Activated CD8-positive, alpha-beta T cell treated with anti-CD3 and anti-CD28 coated beads, Interleukin-2, amount 10 ng/mL, durations not matched to agents 7 days and 5 days (primary cell): Measurements from ENCODE around the gene LDLRAP1. TPM values are rescaled to one million over a fixed set of nuclear protein-coding genes. Genes with fewer than 3 reads are reported as not detected.

ENCODE experiments used
- ATAC-seq: fragments of 150-1000 bp; cut with Tn5 transposase; one replicate; pipeline ENCODE4 v1.10.0; 2021; ENCODE audit warnings: moderate library complexity
- CTCF ChIA-PET: fragments of 350-600 bp; sonication (Branson Sonifier 250); formaldehyde crosslinking; loops from one replicate; lab custom pipeline; 2021; ENCODE audit warnings: antibody characterized with exemption; lab: Charles Lee
- POLR2A ChIA-PET: fragments of 350-600 bp; sonication (Branson Sonifier 250); formaldehyde crosslinking; loops from one replicate; lab custom pipeline; 2021; ENCODE audit warnings: antibody characterized with exemption; lab: Charles Lee
- DNase-seq: peaks from one replicate; pipeline ENCODE4 v3.0.0-alpha.2; 2020
- H3K27ac Mint-ChIP-seq: one replicate; pipeline ENCODE4 v1.8.0; 2021; ENCODE audit warnings: mild to moderate bottlenecking, mixed read lengths
- H3K27me3 Mint-ChIP-seq: one replicate; pipeline ENCODE4 v1.8.0; 2021; ENCODE audit warnings: low read depth, mixed read lengths
- H3K36me3 Mint-ChIP-seq: one replicate; pipeline ENCODE4 v1.8.0; 2021; ENCODE audit warnings: low read depth, mixed read lengths
- H3K4me1 Mint-ChIP-seq: one replicate; pipeline ENCODE4 v1.8.0; 2021; ENCODE audit warnings: low read depth, mixed read lengths
- H3K4me3 Mint-ChIP-seq: one replicate; pipeline ENCODE4 v1.8.0; 2021; ENCODE audit warnings: mild to moderate bottlenecking, mixed read lengths
- H3K9me3 Mint-ChIP-seq: one replicate; pipeline ENCODE4 v1.8.0; 2022; ENCODE audit warnings: mixed read lengths; ENCODE audit not compliant: insufficient read depth
- total RNA-seq, 2 experiments: library from RNA; stranded (reverse); gene quantifications; one replicate each; pipeline ENCODE4 v1.2.3, GENCODE V29; 2021

Gene LDLRAP1
- total RNA-seq, 2 experiments from 2014 or later = 30.7 to 31.3 TPM

DNA sequence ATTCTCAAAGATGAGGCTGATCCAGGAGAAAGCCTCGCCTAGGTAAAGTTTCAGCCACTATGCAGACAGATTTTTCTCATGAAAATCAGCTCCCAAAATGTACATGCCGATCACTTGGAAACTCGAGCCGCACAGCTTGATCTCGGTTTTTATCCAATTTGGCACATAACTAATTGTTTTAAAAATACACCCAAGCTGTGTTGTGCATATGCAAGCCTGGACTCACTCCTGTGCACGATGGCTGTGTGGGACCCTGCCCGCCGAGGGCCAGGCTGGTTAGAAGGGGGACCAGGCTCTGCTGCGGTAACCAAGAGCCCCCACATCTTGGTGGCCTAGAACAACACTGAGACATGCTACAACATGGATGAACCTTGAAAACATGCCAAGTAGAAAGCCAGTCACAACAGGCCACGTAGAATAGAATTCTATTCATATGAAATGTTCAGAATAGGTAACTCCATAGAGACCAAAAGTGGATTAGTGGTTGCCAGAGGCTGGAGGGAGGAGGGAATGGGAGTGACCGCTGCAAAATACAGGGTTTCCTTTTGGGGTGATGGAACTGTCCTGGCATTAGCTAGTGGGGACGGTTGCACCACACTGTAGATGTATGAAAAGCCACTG, 16.1 kb upstream of the LDLRAP1 start:
- H3K27me3 Mint-ChIP-seq = no peaks in the 10 kb centered on the region
- no peak overlapping the region for H3K27ac Mint-ChIP-seq
- DNase-seq = no peak
- H3K4me3 Mint-ChIP-seq = no peak overlapping the region
- CTCF ChIA-PET = interaction anchor here (1.3 to 1.6 kb wide), 2 partner anchors 38 to 282 kb away, joined by 3 to 4 read pairs; no protein-coding TSS in a partner anchor
- POLR2A ChIA-PET = no interaction called here
- H3K4me1 Mint-ChIP-seq = peaks cover 3% of the 10 kb centered on the region
- peaks cover 6% of the 10 kb centered on the region for H3K9me3 Mint-ChIP-seq
- no peaks in the 10 kb centered on the region for H3K36me3 Mint-ChIP-seq
- no peak for ATAC-seq

GRCh38 chr1:25527946-25528595, 15.3 kb upstream of the LDLRAP1 start:
- CTCF ChIA-PET = no interaction called here
- POLR2A ChIA-PET = no interaction called here

DNA sequence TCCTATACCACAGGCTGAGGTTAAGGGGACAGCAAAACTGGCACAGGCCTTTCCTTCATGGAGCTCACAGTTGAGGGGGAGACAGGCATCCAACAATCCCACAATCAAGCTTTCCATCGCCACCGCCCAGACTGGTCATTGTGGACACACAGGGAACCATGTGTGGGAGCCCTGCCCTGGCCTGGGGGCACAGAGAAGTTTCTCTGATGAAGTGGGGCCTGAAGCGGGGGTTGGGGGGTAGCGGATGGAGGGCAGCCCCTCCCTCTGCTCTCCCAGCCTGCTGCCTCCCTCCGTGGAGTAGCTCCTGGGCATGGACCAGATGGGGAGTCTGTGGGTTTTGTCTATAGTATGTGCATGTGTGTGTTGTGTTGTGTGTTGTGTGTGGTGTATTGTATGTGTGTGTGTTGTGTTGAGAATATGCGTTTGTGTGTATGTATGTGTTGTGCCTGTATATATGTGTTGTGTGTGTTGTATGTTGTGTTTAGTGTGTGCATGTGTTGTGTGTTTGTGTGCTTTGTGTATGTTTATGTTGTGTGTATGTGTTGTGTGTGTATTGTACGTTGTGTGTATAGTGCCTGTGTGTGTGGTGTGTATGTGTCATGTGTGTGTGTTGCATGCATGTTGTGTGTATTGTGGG, 14.4 kb upstream of the LDLRAP1 start:
- Mint-ChIP-seq H3K4me1 (peaks cover 3% of the 10 kb centered on the region), H3K27me3 (no peaks in the 10 kb centered on the region), H3K27ac (no peak overlapping the region), H3K36me3 (no peaks in the 10 kb centered on the region), H3K4me3 (no peak overlapping the region), H3K9me3 (peaks cover 6% of the 10 kb centered on the region)
- POLR2A ChIA-PET = no interaction called here
- CTCF ChIA-PET = no interaction called here
- ATAC-seq = no peak
- DNase-seq = no peak

More at GRCh38 chr1:25527946-25528595, 15.3 kb upstream of the LDLRAP1 start:
- DNase-seq = no peak
- Mint-ChIP-seq H3K36me3 (no peaks in the 10 kb centered on the region), H3K9me3 (peaks cover 6% of the 10 kb centered on the region), H3K4me1 (peaks cover 3% of the 10 kb centered on the region), H3K4me3 (no peak overlapping the region), H3K27me3 (no peaks in the 10 kb centered on the region), H3K27ac (no peak overlapping the region)
- no peak for ATAC-seq

DNA sequence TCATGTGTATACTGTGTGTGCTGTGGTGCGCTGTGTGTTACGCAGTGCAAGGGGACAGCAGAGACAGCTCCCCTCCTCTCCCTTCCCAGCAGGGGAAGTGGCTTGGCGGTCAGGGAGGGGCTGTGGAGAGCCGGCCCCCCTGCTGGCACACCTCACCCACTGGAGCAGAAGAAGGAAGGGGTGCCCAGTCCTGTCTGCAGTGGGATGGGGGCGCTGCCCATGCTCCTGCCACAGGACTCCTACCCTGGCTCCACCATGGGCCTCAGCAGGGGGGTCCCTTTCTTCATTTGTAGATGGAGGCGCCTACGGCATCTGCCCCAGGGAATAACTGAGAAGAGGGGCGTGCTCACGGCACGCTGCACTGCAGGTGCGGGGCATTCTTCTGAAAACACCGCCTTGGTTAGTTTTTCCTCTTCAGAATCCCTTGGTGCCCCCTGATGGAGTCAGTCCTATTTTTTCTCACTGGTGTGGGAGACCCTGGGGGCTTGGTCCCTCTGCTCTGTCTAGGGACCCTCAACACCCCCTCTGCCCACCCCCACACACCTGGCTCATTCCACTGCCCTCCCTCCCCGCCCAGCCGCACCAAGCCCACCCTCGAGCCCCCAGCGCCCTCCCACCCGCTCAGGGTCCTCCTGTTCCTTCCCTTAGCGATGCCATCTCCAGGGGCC, 13.8 kb upstream of the LDLRAP1 start:
- no peaks in the 10 kb centered on the region for H3K27me3 Mint-ChIP-seq
- ChIA-PET POLR2A (no interaction called here), CTCF (no interaction called here)
- no peaks in the 10 kb centered on the region for H3K36me3 Mint-ChIP-seq
- DNase-seq (no peak), ATAC-seq (no peak)
- H3K4me3 Mint-ChIP-seq = no peak overlapping the region
- peaks cover 3% of the 10 kb centered on the region for H3K4me1 Mint-ChIP-seq
- H3K9me3 Mint-ChIP-seq = peaks cover 6% of the 10 kb centered on the region
- H3K27ac Mint-ChIP-seq = no peak overlapping the region

- POLR2A ChIA-PET = no interaction called here
- CTCF ChIA-PET = no interaction called here
- Mint-ChIP-seq H3K4me1 (peaks cover 2% of the 10 kb centered on the region), H3K9me3 (peaks cover 2% of the 10 kb centered on the region), H3K27me3 (no peaks in the 10 kb centered on the region), H3K36me3 (no peaks in the 10 kb centered on the region), H3K4me3 (no peak overlapping the region), H3K27ac (no peak overlapping the region)
- DNase-seq = no peak
- ATAC-seq = no peak
These were observed 13.0 kb upstream of the LDLRAP1 start for GRCh38 chr1:25530186-25531081.

- no peaks in the 10 kb centered on the region for H3K9me3 Mint-ChIP-seq
- H3K27me3 Mint-ChIP-seq = peaks cover 5% of the 10 kb centered on the region
- no peak overlapping the region for H3K4me3 Mint-ChIP-seq
- ChIA-PET POLR2A (no interaction called here), CTCF (no interaction called here)
- no peak for ATAC-seq
- no peak overlapping the region for H3K27ac Mint-ChIP-seq
- no peaks in the 10 kb centered on the region for H3K36me3 Mint-ChIP-seq
- no peaks in the 10 kb centered on the region for H3K4me1 Mint-ChIP-seq
- no peak for DNase-seq
These were observed 12.3 kb upstream of the LDLRAP1 start for GRCh38 chr1:25531082-25531461.

- no peak for DNase-seq
- peaks cover 10% of the 10 kb centered on the region for H3K27me3 Mint-ChIP-seq
- POLR2A ChIA-PET = no interaction called here
- H3K27ac Mint-ChIP-seq = no peak overlapping the region
- no peaks in the 10 kb centered on the region for H3K36me3 Mint-ChIP-seq
- no peaks in the 10 kb centered on the region for H3K9me3 Mint-ChIP-seq
- no peaks in the 10 kb centered on the region for H3K4me1 Mint-ChIP-seq
- CTCF ChIA-PET = interaction anchor here (0.7 kb wide), 2 partner anchors 12 to 268 kb away, joined by 3 read pairs; partner anchors contain the start of gene SELENON
- ATAC-seq = no peak
- no peak overlapping the region for H3K4me3 Mint-ChIP-seq
These were observed 10.4 kb upstream of the LDLRAP1 start for GRCh38 chr1:25532970-25533369.

DNA sequence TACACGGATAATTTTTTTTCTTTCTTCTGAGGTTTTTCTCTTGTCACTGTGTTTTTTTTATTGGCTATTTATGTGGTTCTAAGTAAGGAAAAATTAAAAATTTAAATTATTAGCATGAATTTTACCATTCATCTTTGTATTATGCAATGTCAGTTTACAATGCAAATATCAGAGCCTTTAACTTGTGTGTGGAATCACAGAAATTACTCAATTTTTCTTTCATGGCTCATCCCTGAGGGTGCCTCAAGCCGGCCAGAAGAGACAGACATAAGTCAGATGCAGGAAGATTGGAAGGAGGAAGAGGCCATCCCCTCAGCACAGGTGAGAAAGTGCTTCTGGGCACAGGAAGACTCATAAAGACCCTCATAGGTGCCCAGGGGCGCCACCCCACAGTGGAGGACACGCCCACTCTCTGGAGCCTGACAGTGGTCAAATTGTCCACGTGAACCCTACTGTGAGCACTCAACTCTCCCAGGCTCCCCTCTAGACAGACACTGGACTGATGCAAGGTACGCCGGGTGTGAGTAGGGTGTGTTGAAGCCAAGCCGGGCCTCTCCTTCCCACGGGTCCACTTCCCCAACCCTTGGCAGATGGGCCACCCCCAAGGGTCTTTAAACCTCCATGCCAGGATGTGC, 9.5 kb upstream of the LDLRAP1 start:
- Mint-ChIP-seq H3K4me3 (no peak overlapping the region), H3K27me3 (peaks cover 13% of the 10 kb centered on the region), H3K9me3 (no peaks in the 10 kb centered on the region), H3K4me1 (no peaks in the 10 kb centered on the region), H3K27ac (no peak overlapping the region), H3K36me3 (no peaks in the 10 kb centered on the region)
- CTCF ChIA-PET = no interaction called here
- DNase-seq (no peak), ATAC-seq (no peak)
- POLR2A ChIA-PET = no interaction called here

DNA sequence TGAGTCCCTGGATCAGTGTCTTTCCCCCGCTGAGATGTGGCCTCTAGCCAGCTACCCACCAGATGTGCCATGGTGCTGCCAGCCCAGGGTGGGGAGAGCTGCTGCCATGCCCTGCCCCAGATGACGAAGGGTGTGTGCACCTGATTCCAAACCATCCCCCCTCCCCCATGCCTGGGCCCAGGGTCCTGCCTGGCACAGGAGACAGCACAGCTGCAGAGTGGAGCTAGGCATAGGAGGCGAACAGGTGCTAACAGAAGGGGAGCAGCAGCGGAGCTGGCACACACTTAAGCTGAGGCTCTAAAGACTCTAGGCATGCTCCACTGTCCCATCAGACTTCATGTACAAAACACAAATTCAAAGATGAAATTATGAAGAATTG, 9.0 kb upstream of the LDLRAP1 start:
- no peaks in the 10 kb centered on the region for H3K4me1 Mint-ChIP-seq
- CTCF ChIA-PET = no interaction called here

DNA sequence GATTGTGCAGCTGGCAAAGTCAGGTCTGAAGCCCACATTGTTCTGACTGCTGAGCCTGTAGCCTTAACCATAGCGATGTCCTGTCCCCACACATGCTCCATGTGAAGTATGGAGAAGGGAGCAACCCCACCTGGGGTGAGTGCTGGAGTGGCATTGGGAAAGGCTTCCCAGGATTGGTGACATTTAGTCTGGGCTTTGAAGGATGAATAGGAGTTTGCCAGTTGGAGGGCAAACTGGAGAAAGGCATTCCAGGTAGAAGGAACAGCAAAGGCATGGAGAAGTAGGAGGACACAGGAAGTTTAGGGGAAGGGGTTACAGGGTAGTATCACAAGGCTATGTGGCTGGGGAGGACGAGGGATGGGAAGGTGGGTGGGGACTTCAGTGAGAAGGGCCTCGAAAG, 7.3 kb upstream of the LDLRAP1 start:
- POLR2A ChIA-PET = no interaction called here
- CTCF ChIA-PET = no interaction called here
- peaks cover 13% of the 10 kb centered on the region for H3K27me3 Mint-ChIP-seq

More for the DNA sequence above, 9.0 kb upstream of the LDLRAP1 start:
- no peak overlapping the region for H3K27ac Mint-ChIP-seq
- H3K27me3 Mint-ChIP-seq = peaks cover 13% of the 10 kb centered on the region
- H3K36me3 Mint-ChIP-seq = no peaks in the 10 kb centered on the region
- DNase-seq (no peak), ATAC-seq (no peak)
- POLR2A ChIA-PET = interaction anchor here (0.5 kb wide), 1 partner anchor 193 kb away, joined by 3 read pairs; no protein-coding TSS in a partner anchor
- no peaks in the 10 kb centered on the region for H3K9me3 Mint-ChIP-seq
- no peak overlapping the region for H3K4me3 Mint-ChIP-seq

More for the DNA sequence above, 7.3 kb upstream of the LDLRAP1 start:
- no peak overlapping the region for H3K4me3 Mint-ChIP-seq
- H3K27ac Mint-ChIP-seq = no peak overlapping the region
- no peaks in the 10 kb centered on the region for H3K9me3 Mint-ChIP-seq
- H3K36me3 Mint-ChIP-seq = no peaks in the 10 kb centered on the region
- no peaks in the 10 kb centered on the region for H3K4me1 Mint-ChIP-seq
- DNase-seq (no peak), ATAC-seq (no peak)
